Activated CD4-positive, alpha-beta T cell treated with anti-CD3 and anti-CD28 coated beads, Interleukin-2, amount 50 U/mL, for 48 hours (primary cell): ENCODE data around the gene ROPN1L.

ENCODE experiments used
- DNase-seq, 2 experiments: peaks; one replicate each; pipeline ENCODE4 v3.0.0-alpha.2; 2020

Gene ROPN1L

DNA sequence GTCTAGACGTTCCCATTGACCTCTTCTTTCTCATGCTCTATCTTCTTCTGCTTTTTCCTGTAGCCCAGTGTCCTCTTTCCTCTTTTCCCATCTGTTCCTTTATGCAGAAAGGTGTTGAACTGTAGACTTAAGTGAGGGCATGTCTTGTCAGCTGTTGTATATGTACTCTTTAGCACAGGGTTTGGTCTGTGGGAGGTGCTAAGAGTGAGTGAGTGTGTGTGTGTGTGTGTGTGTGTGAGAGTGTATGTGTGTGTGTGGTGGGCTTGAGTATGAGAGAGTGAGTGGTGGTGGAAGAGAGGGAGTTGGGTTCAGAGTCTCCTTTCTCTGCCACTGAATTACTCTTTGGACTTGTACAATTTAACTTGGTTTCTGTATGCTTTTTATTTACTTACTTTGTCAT is 10.3 kb upstream of the ROPN1L start:
- DNase-seq, result no peak

DNA sequence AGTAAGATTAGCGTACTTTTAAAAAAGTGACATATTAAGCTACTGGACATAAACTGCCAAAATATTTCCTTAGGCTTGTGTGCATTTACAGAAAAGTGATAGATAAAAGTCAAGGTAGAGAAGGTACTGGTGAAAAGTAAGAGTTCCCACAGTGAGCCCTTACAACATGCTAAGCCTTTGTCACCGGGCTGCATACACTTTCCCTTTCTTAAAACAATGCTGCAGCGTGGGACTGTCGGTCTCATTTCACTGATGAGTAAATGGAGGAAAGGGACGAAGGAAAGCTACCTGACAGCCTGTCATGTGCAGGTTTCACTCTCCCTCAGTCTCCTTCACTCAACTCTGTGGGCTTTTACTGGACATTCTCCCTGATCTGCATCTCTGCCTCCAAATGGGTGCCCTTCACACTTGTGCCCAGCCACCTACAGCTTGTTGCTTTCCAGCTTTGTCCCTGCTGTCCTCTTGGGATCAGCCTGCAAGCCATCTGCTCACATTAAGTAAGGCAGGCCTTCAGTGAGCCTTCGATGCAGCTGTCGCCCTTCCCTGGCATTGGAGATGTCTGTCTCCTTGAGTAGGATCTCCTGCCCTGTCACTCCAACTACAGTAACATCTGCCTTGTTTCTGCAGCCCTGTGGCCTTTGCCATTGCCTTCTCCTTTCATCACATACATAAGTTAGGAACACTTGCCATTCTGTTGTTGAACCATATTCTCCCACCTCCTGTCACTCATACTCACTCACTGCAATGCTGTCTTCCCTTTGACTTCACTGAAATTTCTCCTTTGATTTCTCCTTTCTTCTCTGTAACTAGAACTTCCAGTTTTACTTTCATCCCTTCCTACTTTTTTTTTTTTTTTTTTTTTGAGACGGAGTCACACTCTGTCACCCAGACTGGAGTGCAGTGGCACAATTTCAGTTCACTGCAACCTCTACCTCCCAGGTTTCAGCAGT is 9.3 kb upstream of the ROPN1L start:
- DNase-seq, result no peak

DNA sequence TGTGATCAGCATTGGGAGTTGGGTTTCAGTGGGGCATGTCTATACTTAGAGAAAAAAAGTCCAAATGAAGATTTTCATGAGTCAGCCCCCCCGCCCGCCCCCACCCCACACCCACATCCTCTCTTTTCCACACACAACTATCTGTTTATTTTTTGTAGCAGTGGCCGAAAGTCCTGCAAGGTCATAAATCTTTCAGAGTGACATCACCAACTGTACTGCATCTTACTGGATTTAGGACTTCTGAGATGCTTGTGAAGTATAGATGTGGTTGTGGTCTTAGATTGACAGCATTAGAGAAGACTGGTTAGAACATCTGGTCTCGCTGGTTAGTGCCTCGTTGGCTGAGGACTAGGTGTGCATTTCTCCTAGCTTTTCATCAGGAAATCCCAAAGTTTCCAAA is 7.3 kb upstream of the ROPN1L start:
- no peak for DNase-seq

DNA sequence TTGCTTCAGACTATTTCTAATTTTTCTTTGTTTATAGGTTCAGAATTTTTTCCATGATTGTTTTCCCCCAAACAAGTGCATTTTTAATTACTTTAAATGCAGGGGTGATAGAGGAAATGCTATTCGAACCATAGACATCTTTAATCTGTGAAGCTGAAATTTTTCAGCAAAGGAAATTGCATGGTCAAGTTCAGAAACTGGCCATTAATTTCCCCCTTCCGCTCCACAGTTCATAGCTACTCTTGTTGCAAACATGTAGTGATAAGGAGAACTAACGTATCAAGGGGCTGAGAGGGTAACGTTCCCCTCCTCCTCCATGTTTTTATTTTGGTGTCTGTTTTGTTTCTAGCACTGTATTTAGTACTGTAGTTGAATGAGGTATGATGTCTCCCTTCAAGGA is 3.4 kb upstream of the ROPN1L start:
- DNase-seq, result no peak

DNA sequence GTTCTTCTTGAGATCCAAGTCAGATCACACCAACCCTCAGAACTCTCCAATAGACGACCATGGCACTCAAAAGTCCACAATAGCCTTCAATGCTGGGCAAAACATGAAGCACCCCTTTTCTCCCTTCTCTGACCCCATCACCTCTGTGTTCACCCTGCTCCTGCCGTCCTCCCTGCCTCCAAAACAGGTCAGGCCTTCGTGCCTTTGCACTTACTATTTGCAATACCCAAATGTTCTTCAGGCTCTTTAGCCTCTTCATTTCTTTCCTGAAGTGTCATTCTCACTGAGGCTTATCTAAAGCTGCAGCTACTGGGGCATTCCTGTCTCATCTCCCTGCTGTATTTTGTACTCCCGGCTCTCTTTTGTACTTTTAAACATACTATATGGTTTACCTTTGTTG is 2.0 kb upstream of the ROPN1L start:
- DNase-seq, result no peak

DNA sequence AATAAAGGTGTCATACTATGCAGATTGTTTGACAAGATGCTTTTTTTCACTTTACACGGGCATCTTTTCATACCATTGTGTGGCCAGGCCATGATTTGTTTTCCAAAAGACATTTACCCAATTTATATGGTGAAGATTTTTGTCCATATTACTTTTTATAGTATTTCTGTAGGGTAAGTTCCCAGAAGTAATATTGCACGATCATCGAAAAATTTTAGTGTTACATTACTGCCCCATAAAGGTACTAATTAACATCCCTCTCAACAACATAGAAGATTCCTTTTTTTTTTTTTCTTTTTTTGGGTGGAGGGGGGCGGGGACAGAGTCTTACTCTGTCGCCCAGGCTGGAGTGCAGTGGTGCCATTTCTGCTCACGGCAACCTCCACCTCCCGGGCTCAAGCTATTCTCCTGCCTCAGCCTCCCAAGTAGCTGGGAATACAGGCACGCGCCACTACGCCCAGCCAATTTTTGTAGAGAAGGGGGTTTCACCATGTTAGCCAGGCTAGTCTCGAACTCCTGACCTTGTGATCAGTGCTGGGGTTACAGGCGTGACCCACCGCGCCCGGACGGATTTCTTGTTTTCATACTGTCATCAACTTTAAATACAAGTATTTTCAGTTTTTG is 1.2 kb upstream of the ROPN1L start:
- DNase-seq, result no peak

DNA sequence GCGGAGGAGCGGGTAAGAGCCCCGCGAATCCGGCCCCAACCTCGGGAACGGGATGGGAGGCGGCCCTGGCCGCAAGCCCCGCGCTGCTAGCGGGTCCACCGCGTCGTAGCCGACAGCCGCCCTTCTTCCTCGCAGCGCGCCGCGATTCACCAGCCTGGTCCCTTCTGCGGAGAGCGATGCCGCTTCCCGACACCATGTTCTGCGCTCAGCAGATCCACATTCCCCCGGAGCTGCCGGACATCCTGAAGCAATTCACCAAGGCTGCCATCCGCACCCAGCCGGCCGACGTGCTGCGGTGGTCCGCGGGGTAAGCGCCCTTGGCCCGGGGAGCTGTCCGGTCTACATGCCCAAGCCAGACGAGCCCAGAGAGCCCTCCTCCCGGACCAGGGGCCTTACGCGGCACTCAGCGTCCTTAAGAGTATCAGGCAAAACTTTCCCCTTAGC is 335 bp downstream of the ROPN1L start:
- no peak for DNase-seq

DNA sequence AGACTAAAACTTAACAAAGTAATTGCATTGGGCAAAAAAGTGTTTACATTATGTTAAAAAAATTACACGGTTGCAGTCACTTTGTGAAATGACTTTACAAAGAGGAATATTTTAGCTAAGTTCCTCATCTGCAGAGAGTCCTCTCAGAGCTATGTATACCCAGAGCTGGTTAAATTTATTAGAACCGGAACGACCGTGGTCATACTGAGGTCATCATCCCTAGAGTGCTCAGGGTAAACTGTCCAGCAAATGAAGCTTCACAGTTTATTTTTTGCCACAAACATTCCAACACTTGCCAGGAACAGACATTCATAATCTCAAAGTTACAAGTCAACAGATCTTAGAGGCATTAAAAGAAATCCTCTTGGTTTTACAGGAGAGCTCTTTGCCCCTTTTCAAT is 897 bp downstream of the ROPN1L start:
- DNase-seq, result no peak

DNA sequence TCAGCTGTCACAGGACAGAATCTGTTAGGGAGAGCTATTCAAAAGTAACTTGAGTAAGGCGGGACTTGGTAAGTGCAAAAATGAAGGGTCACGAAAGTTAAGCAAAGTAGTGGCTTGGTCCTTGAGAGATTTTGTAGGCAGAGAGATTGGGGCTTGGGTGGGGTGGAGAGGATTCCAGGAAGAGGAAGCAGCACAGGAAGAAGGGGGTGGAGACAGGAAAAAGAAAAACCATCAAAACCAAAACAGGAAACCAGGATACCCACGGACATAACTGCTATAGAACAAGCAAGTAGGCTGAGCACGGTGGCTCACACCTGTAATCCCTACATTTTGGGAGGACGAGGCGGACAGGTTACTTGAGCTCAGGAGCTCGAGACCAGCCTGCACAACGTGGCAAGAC is 3.7 kb downstream of the ROPN1L start:
- no peak for DNase-seq

DNA sequence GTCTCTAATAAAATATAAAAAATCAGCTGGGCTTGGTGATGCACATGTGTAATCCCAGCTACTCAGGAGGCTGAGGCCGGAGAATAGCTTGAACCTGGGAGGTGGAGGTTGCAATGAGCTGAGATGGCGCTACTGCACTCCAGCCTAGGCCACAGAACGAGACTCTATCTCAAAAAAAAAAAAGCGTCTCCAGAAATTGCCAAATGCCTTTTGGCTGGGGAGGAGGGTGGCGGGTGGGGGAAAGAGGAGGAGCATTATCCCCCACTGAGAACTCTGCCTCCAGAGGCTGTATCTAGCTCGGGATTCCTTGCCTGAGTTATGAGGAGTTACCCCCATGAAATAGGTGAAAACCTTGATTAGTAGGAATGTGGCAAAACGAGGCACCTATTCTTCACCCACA is 4.8 kb downstream of the ROPN1L start:
- no peak for DNase-seq

DNA sequence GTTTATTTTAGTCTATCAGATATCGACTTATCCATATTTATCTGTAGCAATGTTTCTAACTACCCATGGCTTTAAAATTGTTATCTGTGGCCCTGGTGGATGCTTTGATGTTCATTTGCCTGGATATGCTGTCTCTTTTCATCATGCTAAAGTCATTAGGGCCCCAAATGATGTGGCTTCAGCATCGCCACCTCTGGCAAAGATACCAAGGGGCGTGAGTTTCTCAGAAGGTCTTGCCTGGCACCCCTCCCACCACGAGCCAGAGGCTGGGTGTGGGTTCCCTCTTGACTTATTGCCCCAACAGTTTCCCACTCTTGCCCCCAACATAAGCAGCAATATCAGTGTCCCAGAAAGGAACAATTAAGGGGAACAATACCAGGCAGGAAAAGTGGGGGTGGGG is 5.4 kb downstream of the ROPN1L start:
- DNase-seq, result no peak

DNA sequence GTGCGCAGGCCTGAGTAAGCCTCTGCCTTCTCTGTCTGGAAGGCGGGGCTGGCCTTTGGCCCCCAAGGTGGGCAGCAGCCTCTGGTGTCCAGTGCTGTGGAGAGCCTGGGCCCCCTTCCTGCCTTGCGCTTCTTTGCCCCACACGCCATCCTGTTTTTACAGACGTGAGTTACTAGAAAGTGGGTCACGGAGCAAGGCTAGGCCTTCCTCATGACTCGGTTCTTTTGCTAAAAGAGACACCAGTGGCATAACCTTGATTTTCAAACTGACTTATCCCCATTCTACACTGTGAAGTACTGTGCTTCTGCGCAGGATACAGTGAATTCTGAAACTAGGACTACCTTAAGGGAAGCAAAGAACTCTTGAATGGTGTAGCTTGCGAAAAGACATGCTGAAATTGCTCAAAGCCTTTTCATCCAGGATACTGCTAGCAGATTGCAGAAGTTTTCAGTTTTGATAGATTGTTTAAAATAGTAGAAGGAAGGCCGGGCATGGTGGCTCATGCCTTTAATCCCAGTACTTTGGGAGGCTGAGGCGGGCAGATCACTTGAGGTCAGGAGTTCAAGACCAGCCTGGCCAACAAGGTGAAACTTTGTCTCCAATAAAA is 7.2 kb downstream of the ROPN1L start:
- DNase-seq, result no peak

DNA sequence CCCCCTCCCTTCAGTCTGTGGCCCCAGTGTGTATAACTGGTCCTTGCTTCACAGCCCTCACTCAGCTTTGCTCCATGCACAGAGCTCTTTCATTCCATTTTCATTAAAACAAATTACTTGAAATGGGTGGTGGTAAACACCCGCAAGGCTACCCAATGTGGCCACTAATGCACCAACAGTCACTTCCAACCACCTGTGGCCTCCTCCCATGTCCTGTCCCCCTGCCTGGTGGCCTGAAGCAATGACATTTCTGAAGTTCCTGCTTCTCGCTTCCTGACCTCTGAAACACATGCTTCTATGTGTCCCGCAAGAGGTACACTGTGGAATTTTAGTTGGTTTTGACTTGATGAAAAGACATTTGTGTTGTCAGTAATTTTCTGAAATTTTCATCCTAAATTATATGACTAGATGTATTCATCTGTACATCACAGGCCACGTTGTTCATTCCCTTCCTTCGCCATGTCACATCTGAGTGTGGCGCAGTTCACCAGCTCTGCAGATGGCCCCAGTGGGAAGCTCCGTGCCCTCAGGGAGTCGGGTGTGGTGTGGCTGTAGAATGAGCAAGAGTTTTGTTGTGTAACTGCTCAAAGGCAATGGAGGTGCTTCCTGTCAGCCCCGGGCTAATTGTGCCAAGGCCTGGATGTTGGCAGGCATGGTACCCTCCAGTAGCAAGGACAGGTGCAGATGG is 9.6 kb downstream of the ROPN1L start:
- no peak for DNase-seq

DNA sequence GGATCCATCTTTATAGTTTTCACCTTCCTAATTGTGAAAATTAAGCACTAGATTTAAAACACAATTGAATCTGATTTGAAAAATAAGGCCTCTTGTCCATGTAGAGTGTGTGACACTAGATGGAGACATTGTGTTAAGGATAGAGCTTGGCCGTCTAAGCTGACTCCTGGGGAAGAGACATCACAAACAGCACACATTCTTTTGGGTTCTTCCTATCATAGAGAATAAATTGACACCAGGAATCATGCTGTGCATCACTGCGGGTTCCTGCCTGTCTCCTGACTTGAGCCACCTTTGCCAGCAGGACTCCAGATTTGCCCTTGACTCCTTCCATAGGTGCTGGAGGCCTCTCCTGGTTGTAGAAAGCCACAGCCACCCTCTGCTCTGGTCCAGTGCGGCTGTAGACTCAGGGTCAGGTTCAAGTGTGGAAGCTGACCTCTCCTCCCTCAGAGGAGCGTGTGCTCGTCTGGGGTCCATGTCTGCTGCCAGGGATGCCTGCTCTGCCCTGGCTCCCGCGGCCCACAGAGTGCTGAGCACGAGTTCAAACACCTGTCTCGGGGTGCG is 11.2 kb downstream of the ROPN1L start:
- DNase-seq, result no peak

DNA sequence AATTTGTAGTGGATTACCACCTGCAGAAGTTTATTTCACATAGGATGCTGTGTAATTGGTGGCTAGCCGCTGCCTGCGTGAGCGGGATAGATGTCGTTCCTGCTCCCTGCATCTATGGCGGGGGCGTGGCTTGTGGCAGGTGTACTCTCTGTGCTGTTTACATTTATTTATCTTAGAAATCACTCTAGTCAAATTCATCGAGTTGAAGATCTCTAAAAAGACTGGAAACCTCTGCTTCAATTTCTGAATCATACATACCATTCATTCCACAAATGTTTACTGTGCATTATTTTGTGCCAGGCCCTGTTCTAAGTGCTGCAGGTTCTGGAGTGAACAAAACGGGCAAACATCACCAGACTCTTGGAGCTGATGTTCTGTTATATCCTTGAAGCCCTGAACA is 11.9 kb downstream of the ROPN1L start:
- no peak for DNase-seq

DNA sequence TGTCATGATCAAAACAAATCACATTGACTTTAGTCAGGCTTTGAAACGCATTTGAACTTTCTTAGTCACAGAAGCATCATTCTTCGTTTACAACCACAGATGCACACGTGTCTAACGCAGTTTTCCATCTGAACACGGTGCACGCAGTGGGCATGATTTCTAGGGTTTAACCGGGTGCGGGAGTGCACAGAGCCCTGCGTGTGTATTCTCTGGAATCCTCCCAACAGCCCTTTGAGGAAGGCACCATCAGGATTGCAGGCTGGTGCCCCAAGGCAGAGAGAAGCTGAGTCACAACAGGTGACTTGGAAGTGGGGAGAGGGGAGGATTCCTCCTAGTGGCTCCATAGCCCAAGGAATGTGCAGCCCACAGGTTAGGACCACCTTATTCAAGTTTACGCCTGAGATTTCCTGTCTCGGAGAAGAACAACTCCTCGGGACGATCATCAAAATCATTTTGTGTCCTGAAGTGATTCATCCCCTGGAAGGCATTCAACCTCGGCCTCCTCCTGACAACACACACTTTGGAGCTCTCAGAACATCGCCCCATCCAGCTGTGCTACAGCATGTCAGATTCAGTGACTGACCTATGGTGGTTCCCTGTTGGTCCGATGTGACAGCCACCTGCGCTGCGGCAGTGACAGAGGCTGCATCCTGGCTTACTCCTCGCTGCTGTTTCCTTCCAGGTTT is 13.1 kb downstream of the ROPN1L start:
- DNase-seq, result no peak

DNA sequence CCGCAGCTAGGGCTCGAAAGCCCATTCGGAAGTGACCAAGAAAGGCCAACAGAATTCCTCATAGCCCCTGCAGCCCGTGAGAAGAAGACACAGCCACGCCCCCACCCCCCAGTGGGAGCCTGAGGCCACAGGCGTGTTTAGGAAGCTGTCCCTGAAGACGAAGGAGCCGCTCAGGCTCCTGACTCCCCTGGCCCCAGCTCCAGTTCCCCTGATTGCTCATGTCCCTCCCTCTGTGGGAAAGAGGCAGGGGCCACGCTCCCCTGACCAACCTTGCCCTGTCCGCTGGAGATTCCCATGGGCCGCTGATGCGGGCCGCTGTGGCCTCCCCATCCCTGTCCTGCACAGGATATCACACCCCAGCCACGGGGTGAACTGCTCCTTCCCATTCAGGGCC is 13.6 kb downstream of the ROPN1L start:
- no peak for DNase-seq

DNA sequence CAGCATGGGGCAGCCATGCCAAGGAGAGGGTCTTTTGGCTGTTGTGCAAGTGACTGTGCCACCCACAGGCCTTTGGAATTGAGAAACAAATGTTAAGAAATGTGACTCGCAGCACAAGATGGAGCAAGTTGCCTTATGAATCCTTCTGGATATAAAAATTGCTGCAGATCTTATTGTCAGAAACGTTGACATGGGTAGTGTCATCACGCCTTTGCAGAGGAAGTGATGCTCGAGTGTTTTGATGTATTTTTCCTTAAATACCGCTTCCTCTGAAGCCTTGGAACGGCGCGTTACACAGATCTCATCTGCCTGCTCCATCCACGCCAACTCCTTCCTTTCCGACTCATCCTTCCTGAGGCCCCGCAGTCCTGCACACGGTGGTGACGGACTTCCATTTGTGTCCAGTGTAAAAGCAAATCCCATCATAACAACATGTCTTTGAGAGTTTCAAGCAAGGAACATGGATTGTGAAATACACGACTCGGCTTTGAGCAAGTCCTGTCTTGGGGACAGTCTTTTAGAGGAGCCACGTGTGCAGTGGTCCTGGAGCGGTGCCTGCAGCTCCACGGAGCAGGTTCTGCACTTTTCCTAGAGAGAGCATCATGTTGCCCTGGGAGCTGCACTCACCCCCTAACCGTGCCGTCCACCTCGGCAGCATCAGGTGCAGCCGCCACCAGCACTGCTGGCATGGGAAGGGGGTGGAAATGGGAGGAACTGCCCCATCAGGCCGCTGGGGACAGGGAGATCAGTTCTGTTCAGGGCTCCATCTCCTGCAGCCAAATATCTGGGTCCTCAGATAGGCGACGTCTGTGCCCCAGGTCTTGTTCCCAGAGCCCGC is 15.1 kb downstream of the ROPN1L start:
- DNase-seq, result no peak

DNA sequence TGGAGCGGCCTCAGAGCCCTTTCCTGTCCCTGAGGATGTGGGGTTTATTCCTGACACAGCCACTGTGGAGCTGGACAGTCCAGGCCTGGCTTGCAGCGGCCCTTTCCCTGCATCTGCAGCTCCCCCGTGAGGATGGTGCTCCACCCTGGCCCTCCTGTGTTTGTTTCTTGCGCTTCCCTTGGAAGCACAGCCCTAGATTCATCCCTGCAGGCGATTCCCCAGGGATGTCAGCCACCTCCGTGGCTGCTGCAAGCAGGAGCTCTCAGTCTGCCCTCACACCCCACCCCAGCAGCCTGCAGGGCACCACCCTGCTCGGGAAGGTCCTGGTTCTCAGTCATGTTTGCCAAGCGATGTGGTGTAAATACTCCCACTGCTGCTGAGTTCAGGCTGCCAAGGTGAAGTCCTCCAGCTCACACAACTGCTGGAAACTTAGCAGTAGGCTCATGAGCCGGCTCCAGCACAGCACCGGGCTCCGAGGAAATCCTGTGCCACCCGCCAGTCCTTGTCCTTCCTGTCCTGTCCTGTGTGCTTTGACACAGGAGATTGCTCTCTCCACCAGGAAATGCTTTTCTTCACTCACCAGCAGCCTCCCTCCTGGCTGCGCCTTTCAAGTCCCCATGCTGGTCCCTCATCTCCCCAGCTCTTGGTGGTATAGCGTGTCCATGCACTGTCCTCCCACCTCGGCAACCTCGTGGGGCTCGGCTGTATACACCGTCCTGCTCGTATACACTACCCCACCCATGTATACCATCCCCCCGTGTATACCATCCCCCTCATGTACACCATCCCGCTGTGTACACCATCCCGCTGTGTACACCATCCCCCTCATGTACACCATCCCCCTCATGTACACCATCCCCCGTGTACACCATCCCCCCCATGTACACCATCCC is 16.2 kb downstream of the ROPN1L start:
- no peak for DNase-seq
